Measurements from ENCODE around the gene GAL3ST1. TPM values are rescaled to one million over a fixed set of nuclear protein-coding genes. Genes with fewer than 3 reads are reported as not detected.
"Not testable (repeated sequence)": the region's sequence is repeated elsewhere in the genome, so short reads cannot be mapped to it uniquely, and the experiment has no call there.

The GAL3ST1 gene
- total RNA-seq, 1 donor from 2014 or later = 2.6 TPM

GRCh38 chr22:30568137-30568805, 6.2 kb downstream of the GAL3ST1 start:
- no peaks in the 10 kb centered on the region for H3K36me3 ChIP-seq (ENCODE audit: control insufficient read depth in 3 of 3, insufficient read depth in 3 of 3, low read length in 3 of 3)
- no peak overlapping the region for H3K27ac ChIP-seq (ENCODE audit: low read depth, low read length)
- H3K9ac ChIP-seq (ENCODE audit: low read depth in 1 of 3, low read length in 3 of 3) = no peak overlapping the region
- H3K27me3 ChIP-seq (ENCODE audit: control insufficient read depth in 3 of 3, insufficient read depth in 3 of 3, low read length in 3 of 3) = no peaks in the 10 kb centered on the region
- no peak overlapping the region for H3K4me3 ChIP-seq (ENCODE audit: low read length in 3 of 3)
- H3K4me1 ChIP-seq (ENCODE audit: control insufficient read depth in 3 of 3, insufficient read depth in 3 of 3, low read length in 3 of 3) = peaks cover under 1 to 5% (median 2%) of the 10 kb centered on the region in 3 donors
- H3K9me3 ChIP-seq (ENCODE audit: control insufficient read depth in 3 of 3, low read length in 3 of 3) = no peaks in the 10 kb centered on the region

GRCh38 chr22:30567277-30567676, 7.2 kb downstream of the GAL3ST1 start:
- not testable (repeated sequence) for H3K27ac ChIP-seq (ENCODE audit: low read depth, low read length); H3K4me1 ChIP-seq (ENCODE audit: control insufficient read depth in 3 of 3, insufficient read depth in 3 of 3, low read length in 3 of 3); H3K9me3 ChIP-seq (ENCODE audit: control insufficient read depth in 3 of 3, low read length in 3 of 3); H3K4me3 ChIP-seq (ENCODE audit: low read length in 3 of 3); H3K36me3 ChIP-seq (ENCODE audit: control insufficient read depth in 3 of 3, insufficient read depth in 3 of 3, low read length in 3 of 3); H3K9ac ChIP-seq (ENCODE audit: low read depth in 1 of 3, low read length in 3 of 3); H3K27me3 ChIP-seq (ENCODE audit: control insufficient read depth in 3 of 3, insufficient read depth in 3 of 3, low read length in 3 of 3)

DNA sequence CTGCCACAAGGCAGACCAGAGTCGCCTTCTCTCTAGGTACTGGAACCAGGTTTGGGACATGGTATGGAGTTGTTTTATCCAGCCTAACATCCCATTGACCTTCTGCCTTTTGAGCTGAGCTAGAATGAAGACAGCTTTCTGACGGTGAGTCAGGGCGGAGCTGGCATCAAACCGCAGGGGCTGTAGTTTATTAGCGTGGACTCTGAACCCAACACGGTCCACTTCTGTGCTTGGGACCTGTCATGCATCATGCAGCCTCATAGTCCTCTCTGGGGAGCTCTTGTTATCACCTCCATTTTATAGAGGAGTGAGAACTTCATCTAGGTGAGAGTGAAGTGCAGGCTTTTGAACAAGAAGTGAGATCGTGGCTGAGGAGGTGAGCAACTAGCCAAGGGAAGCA, 8.3 kb downstream of the GAL3ST1 start:
- no peak overlapping the region for H3K27ac ChIP-seq (ENCODE audit: low read depth, low read length)
- no peaks in the 10 kb centered on the region for H3K9me3 ChIP-seq (ENCODE audit: control insufficient read depth in 3 of 3, low read length in 3 of 3)
- no peak overlapping the region for H3K4me3 ChIP-seq (ENCODE audit: low read length in 3 of 3)
- H3K9ac ChIP-seq (ENCODE audit: low read depth in 1 of 3, low read length in 3 of 3) = no peak overlapping the region
- H3K27me3 ChIP-seq (ENCODE audit: control insufficient read depth in 3 of 3, insufficient read depth in 3 of 3, low read length in 3 of 3) = peaks cover 0 to 4% (median 3%) of the 10 kb centered on the region in 3 donors
- H3K4me1 ChIP-seq (ENCODE audit: control insufficient read depth in 3 of 3, insufficient read depth in 3 of 3, low read length in 3 of 3) = no peaks in the 10 kb centered on the region
- no peaks in the 10 kb centered on the region for H3K36me3 ChIP-seq (ENCODE audit: control insufficient read depth in 3 of 3, insufficient read depth in 3 of 3, low read length in 3 of 3)

GRCh38 chr22:30565341-30565740, 9.1 kb downstream of the GAL3ST1 start:
- peaks cover 0 to 4% (median 3%) of the 10 kb centered on the region in 3 donors for H3K27me3 ChIP-seq (ENCODE audit: control insufficient read depth in 3 of 3, insufficient read depth in 3 of 3, low read length in 3 of 3)
- H3K27ac ChIP-seq (ENCODE audit: low read depth, low read length) = no peak overlapping the region
- no peaks in the 10 kb centered on the region for H3K9me3 ChIP-seq (ENCODE audit: control insufficient read depth in 3 of 3, low read length in 3 of 3)
- no peak overlapping the region for H3K4me3 ChIP-seq (ENCODE audit: low read length in 3 of 3)
- no peaks in the 10 kb centered on the region for H3K4me1 ChIP-seq (ENCODE audit: control insufficient read depth in 3 of 3, insufficient read depth in 3 of 3, low read length in 3 of 3)
- no peaks in the 10 kb centered on the region for H3K36me3 ChIP-seq (ENCODE audit: control insufficient read depth in 3 of 3, insufficient read depth in 3 of 3, low read length in 3 of 3)
- no peak overlapping the region for H3K9ac ChIP-seq (ENCODE audit: low read depth in 1 of 3, low read length in 3 of 3)

DNA sequence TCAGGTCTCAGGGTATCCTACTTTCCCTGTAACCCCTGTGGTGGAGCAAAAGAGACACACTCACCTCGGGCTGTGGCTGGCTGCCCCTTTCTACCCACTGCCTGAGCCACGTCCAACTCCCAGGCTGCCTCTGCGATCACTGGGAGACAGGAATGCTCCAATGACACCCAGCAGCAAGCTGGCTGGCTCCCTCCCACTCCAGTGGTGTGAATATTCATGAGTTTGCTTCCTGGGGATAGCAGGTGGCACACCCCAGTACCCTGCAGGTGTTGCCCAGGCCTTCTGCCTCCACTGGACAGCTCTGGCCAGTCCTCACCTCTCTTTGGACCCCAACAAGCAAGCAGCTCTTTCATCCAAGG, 9.7 kb downstream of the GAL3ST1 start:
- Histone ChIP-seq H3K27ac (ENCODE audit: low read depth, low read length) (no peak overlapping the region), H3K4me3 (ENCODE audit: low read length in 3 of 3) (no peak overlapping the region), H3K27me3 (ENCODE audit: control insufficient read depth in 3 of 3, insufficient read depth in 3 of 3, low read length in 3 of 3) (peaks cover 0 to 4% (median 3%) of the 10 kb centered on the region in 3 donors), H3K9me3 (ENCODE audit: control insufficient read depth in 3 of 3, low read length in 3 of 3) (no peaks in the 10 kb centered on the region), H3K36me3 (ENCODE audit: control insufficient read depth in 3 of 3, insufficient read depth in 3 of 3, low read length in 3 of 3) (no peaks in the 10 kb centered on the region), H3K9ac (ENCODE audit: low read depth in 1 of 3, low read length in 3 of 3) (no peak overlapping the region), H3K4me1 (ENCODE audit: control insufficient read depth in 3 of 3, insufficient read depth in 3 of 3, low read length in 3 of 3) (no peaks in the 10 kb centered on the region)

DNA sequence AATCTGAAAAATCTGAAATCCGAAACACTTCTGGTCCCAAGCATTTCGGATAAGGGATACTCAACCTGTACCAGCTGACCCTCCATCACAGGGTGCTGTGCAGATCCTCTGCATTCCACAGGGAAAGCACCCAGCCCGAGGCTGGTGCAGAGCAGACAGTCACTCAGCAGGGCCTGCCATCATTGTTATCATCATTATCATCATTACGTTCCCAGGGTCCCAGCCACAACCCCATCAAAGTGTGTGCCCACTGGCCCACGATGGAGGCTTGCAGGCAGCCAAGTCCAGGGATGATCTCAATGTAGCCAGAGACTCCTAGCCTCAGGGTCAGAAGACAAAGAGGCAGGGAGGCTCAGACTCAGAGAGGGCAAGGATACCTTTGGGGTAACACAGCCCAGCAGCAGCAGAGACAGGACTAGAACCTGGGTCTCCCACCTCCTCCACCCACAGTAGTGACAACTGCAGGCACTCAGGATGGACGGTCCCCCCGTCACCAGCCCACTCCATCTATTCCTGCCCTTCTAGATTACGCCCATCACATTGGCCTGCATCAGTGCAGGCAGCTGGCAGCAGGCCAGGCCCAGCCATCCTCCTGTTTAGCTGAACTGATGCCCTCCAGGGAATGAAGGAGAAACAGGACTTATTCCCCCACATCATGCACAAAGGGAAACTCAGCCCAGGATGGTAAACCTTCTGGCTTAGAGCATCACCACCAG, 10.3 kb downstream of the GAL3ST1 start:
- H3K4me3 ChIP-seq (ENCODE audit: low read length in 3 of 3) = no peak overlapping the region
- H3K27ac ChIP-seq (ENCODE audit: low read depth, low read length) = no peak overlapping the region
- H3K36me3 ChIP-seq (ENCODE audit: control insufficient read depth in 3 of 3, insufficient read depth in 3 of 3, low read length in 3 of 3) = no peaks in the 10 kb centered on the region
- H3K9ac ChIP-seq (ENCODE audit: low read depth in 1 of 3, low read length in 3 of 3) = no peak overlapping the region
- H3K27me3 ChIP-seq (ENCODE audit: control insufficient read depth in 3 of 3, insufficient read depth in 3 of 3, low read length in 3 of 3) = peaks cover 0 to 4% (median 3%) of the 10 kb centered on the region in 3 donors
- H3K9me3 ChIP-seq (ENCODE audit: control insufficient read depth in 3 of 3, low read length in 3 of 3) = no peaks in the 10 kb centered on the region
- no peaks in the 10 kb centered on the region for H3K4me1 ChIP-seq (ENCODE audit: control insufficient read depth in 3 of 3, insufficient read depth in 3 of 3, low read length in 3 of 3)

DNA sequence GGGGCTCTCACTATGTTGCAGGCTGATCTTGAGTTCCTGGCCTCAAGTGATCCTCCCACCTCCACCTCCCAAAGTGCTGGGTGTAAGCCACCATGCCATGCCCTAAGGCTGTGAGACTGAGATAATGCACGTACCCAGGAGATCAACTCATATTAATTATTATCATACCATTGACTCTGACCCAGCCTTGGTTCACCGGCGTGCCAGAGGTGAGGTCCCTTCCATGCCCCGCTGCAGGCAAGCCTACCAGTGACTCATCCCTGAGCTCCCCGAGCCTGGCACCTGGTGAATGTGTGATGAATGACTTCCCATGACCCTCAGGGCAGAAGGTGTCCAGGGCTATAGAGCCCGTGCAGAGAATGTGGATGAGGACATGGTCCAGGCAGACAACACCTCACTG, 12.1 kb downstream of the GAL3ST1 start:
- H3K4me1 ChIP-seq (ENCODE audit: control insufficient read depth in 3 of 3, insufficient read depth in 3 of 3, low read length in 3 of 3) = no peaks in the 10 kb centered on the region
- no peak overlapping the region for H3K9ac ChIP-seq (ENCODE audit: low read depth in 1 of 3, low read length in 3 of 3)
- no peak overlapping the region for H3K27ac ChIP-seq (ENCODE audit: low read depth, low read length)
- no peak overlapping the region for H3K4me3 ChIP-seq (ENCODE audit: low read length in 3 of 3)
- H3K9me3 ChIP-seq (ENCODE audit: control insufficient read depth in 3 of 3, low read length in 3 of 3) = no peaks in the 10 kb centered on the region
- no peaks in the 10 kb centered on the region for H3K36me3 ChIP-seq (ENCODE audit: control insufficient read depth in 3 of 3, insufficient read depth in 3 of 3, low read length in 3 of 3)
- H3K27me3 ChIP-seq (ENCODE audit: control insufficient read depth in 3 of 3, insufficient read depth in 3 of 3, low read length in 3 of 3) = peaks cover 0 to 4% (median 3%) of the 10 kb centered on the region in 3 donors

DNA sequence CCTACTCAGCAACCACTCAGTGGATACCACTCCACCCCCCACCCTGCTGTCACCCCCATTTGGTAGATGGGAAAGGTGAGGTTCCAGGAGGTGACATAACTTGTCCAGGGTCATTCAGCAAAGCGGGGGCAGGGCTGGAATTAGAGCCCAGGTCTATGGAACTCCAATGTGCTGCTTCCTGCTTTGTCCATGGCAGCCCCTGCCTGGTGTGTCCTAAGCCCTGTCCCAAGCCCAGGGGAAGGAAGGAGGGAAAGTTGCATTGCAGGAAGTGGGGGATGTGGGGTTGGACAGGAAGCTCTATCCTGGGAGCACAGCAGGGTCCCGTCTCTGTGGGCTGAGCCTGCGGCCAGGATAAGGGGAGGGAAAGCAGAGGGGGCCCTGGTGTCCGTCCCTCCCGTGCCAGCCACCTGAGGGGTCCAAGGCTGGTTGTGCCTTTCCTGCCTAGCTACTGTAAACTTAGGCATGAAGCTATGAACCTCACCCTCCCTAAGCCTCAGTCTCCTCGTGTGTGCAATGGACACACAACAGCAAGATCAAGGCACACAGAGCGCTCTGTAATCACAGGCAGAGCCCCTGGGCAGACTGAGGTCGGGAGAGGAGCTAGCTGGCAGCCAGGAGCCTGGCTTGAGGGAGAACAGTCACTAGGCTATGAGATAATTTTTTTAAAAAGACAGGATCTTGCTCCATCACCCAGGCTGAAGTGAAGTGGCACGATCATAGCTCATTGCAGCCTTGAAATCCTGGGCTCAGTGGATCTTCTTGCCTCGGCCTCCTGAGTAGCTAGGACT, 12.9 kb downstream of the GAL3ST1 start:
- H3K36me3 ChIP-seq (ENCODE audit: control insufficient read depth in 3 of 3, insufficient read depth in 3 of 3, low read length in 3 of 3) = no peaks in the 10 kb centered on the region
- H3K9me3 ChIP-seq (ENCODE audit: control insufficient read depth in 3 of 3, low read length in 3 of 3) = no peaks in the 10 kb centered on the region
- H3K9ac ChIP-seq (ENCODE audit: low read depth in 1 of 3, low read length in 3 of 3) = no peak overlapping the region
- H3K27ac ChIP-seq (ENCODE audit: low read depth, low read length) = no peak overlapping the region
- peaks cover 0 to 4% (median 3%) of the 10 kb centered on the region in 3 donors for H3K27me3 ChIP-seq (ENCODE audit: control insufficient read depth in 3 of 3, insufficient read depth in 3 of 3, low read length in 3 of 3)
- H3K4me1 ChIP-seq (ENCODE audit: control insufficient read depth in 3 of 3, insufficient read depth in 3 of 3, low read length in 3 of 3) = no peaks in the 10 kb centered on the region
- H3K4me3 ChIP-seq (ENCODE audit: low read length in 3 of 3) = no peak overlapping the region

GRCh38 chr22:30560643-30561202, 13.7 kb downstream of the GAL3ST1 start:
- H3K36me3 ChIP-seq (ENCODE audit: control insufficient read depth in 3 of 3, insufficient read depth in 3 of 3, low read length in 3 of 3); H3K4me3 ChIP-seq (ENCODE audit: low read length in 3 of 3); H3K27ac ChIP-seq (ENCODE audit: low read depth, low read length); H3K9me3 ChIP-seq (ENCODE audit: control insufficient read depth in 3 of 3, low read length in 3 of 3); H3K9ac ChIP-seq (ENCODE audit: low read depth in 1 of 3, low read length in 3 of 3); H3K4me1 ChIP-seq (ENCODE audit: control insufficient read depth in 3 of 3, insufficient read depth in 3 of 3, low read length in 3 of 3); H3K27me3 ChIP-seq (ENCODE audit: control insufficient read depth in 3 of 3, insufficient read depth in 3 of 3, low read length in 3 of 3): not testable (repeated sequence)

DNA sequence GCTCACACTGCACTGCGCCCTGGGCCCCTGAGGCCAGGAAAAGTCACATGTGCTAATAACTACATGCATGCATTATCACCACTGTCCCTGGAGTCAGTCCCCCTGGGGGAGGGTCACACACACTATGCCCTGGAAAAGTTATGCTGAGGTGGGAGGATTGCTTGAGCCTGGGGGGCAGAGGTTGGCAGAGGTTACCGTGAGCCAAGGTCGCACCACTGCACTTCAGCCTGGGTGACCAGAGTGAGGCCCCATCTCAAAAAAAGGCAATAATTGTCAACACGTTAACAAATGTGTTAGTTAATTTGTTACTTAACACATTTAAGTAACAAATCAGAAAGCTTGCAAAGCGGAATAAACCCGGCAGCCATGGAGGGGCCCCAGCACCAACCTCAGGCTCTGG, 14.6 kb downstream of the GAL3ST1 start:
- Histone ChIP-seq H3K27ac (ENCODE audit: low read depth, low read length) (no peak overlapping the region), H3K9me3 (ENCODE audit: control insufficient read depth in 3 of 3, low read length in 3 of 3) (no peaks in the 10 kb centered on the region), H3K4me3 (ENCODE audit: low read length in 3 of 3) (no peak overlapping the region), H3K36me3 (ENCODE audit: control insufficient read depth in 3 of 3, insufficient read depth in 3 of 3, low read length in 3 of 3) (no peaks in the 10 kb centered on the region), H3K27me3 (ENCODE audit: control insufficient read depth in 3 of 3, insufficient read depth in 3 of 3, low read length in 3 of 3) (peaks cover 0 to 4% (median 3%) of the 10 kb centered on the region in 3 donors), H3K9ac (ENCODE audit: low read depth in 1 of 3, low read length in 3 of 3) (no peak overlapping the region), H3K4me1 (ENCODE audit: control insufficient read depth in 3 of 3, insufficient read depth in 3 of 3, low read length in 3 of 3) (no peaks in the 10 kb centered on the region)

Data from skeletal muscle tissue (tissue), 4 donors.